Gastrocnemius medialis (tissue), 4 donors: Measurements from ENCODE around the gene TNS1.

Source experiments
- CTCF ChIP-seq, 5 experiments: fragments of 450-650 bp in 3 of 5; fragments of 200-600 bp in 2 of 5; sonication (generic) in 2 of 5; IDR thresholded peaks in 4 of 5; conservative IDR thresholded peaks in 1 of 5; 1 replicate in 4 of 5; 2 replicates in 1 of 5; pipeline ENCODE4 v1.5.1; 2016 to 2019; ENCODE audit warnings: antibody characterized with exemption in 5 of 5, mild to moderate bottlenecking in 3 of 5, moderate library complexity in 3 of 5
- POLR2A ChIP-seq, 2 donors: fragments of 450-650 bp; IDR thresholded peaks; one replicate each; pipeline ENCODE4 v1.6.1; 2017; ENCODE audit warnings: antibody characterized with exemption in 2 of 2, mild to moderate bottlenecking in 2 of 2, moderate library complexity in 2 of 2

DNA sequence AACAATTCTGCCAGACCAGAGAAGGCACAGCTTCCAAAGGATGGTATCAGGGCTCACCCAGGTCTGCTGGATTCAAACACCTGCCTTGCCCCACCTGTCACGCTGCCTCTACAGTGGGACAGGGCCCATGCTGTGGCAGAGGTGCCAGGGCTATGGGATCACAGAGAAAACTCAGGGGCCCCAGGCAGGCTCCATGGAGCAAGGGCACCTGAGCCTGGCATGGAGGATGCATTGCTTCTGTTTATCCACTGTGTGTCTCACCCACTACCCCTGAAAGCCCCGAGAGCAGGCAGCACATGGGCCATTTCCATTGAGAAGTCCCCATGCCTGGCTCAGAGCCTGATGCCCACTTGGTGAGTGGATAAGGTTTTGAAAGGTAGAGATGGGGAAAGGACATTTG lies 76.0 kb downstream of the TNS1 start:
- TF ChIP-seq CTCF (IDR thresholded peaks at IDR 0.05 in 4 of 5, conservative IDR thresholded peaks at IDR 0.05 in 1 of 5): no peak
- no peak for TF ChIP-seq POLR2A (IDR thresholded peaks at IDR 0.05)
